Spleen (tissue), 7 donors: ENCODE measurements around the gene NUDT3.

Experiments
- CTCF ChIP-seq, 11 experiments: fragments of 200-600 bp in 7 of 11; fragments of 450-650 bp in 4 of 11; sonication (generic) in 4 of 11; IDR thresholded peaks in 8 of 11; conservative IDR thresholded peaks in 3 of 11; 1 replicate in 7 of 11; 2 replicates in 4 of 11; pipeline versions ENCODE4 v1.4.0 to v1.8.0; 2016 to 2021; ENCODE audit warnings: antibody characterized with exemption in 11 of 11, inconsistent platforms in 4 of 11, mild to moderate bottlenecking in 1 of 11
- POLR2A ChIP-seq, 3 donors: fragments of 450-650 bp; IDR thresholded peaks; one replicate each; pipeline ENCODE4 v1.5.1; 2017; ENCODE audit warnings: antibody characterized with exemption in 3 of 3, mild to moderate bottlenecking in 1 of 3
- POLR2AphosphoS5 ChIP-seq, 3 donors: sonication (generic); formaldehyde crosslinking; IDR thresholded peaks; one replicate each; pipeline ENCODE4 v1.5.1; 2017; ENCODE audit warnings: antibody characterized with exemption in 3 of 3
- donor health status: DM: no; HTN: no; CAD: no; lungs with moderate emphysema.
- donor health status: DM: no; HTN: no; CAD: no.
- donor health status: DM: no; HTN: no; CAD: no.

GRCh38 chr6:34233867-34234266, 158.6 kb downstream of the NUDT3 start:
- no peak for TF ChIP-seq POLR2A (IDR thresholded peaks at IDR 0.05)
- no peak for TF ChIP-seq POLR2AphosphoS5 (IDR thresholded peaks at IDR 0.05)
- no peak for TF ChIP-seq CTCF (IDR thresholded peaks at IDR 0.05 in 8 of 11, conservative IDR thresholded peaks at IDR 0.05 in 3 of 11)
